K562 (cell line): ENCODE data around the gene OR2V2. TPM values are rescaled to one million over a fixed set of nuclear protein-coding genes. Genes with fewer than 3 reads are reported as not detected.

Experiments used
- ATF1 ChIP-seq, 2 experiments: fragments of 450-650 bp in 1 of 2; IDR thresholded peaks; 2 replicates each; pipeline ENCODE4 v1.6.1; 2016; ENCODE audit warnings: missing compliant biosample characterization in 1 of 2, missing genetic modification characterization in 1 of 2
- MYBL2 ChIP-seq, 2 experiments: fragments of 450-650 bp in 1 of 2; sonication (generic) in 1 of 2; formaldehyde crosslinking in 1 of 2; IDR thresholded peaks; 2 replicates each; pipeline versions ENCODE4 v1.6.1 to v1.8.1; 2017 to 2022; ENCODE audit warnings: borderline replicate concordance in 1 of 2, inconsistent platforms in 1 of 2, low read depth in 1 of 2, mild to moderate bottlenecking in 1 of 2, missing genetic modification reagents in 1 of 2, moderate library complexity in 1 of 2
- SOX6 ChIP-seq: fragments of 450-650 bp; IDR thresholded peaks from 2 replicates; pipeline ENCODE4 v1.6.1; 2014; ENCODE audit warnings: mild to moderate bottlenecking
- ZNF197 ChIP-seq: fragments of 200-800 bp; sonication (Bioruptor generic); IDR thresholded peaks from 2 replicates; pipeline ENCODE4 v1.6.1; 2016; ENCODE audit warnings: low read depth, missing genetic modification characterization, missing compliant biosample characterization
- polyA plus RNA-seq, 8 experiments: library from polyadenylated mRNA; depleted of rRNA in 4 of 8; stranded (reverse) in 5 of 8; unstranded in 3 of 8; fragments of >200 nt; fragmentation: Nextera tagmentation in 2 of 8; fragmentation: Illumina TruSeq in 1 of 8; extraction: Ambion mirVana in 2 of 8; extraction: Trizol in 1 of 8; gene quantifications; 2 replicates each; pipeline versions ENCODE4 v1.2.1 to v1.2.3, GENCODE V29; 2011 to 2014; ENCODE audit warnings: inconsistent platforms in 1 of 8, missing spikeins in 1 of 8
- total RNA-seq, 7 experiments: library from RNA; depleted of rRNA in 6 of 7; stranded (reverse); fragments of >200 nt in 6 of 7; fragmentation: Illumina TruSeq in 2 of 7; extraction: Trizol in 2 of 7; gene quantifications; 2 replicates each; pipeline versions ENCODE4 v1.2.1 to v1.2.3, GENCODE V29; 2011 to 2021; ENCODE audit warnings: low replicate concordance in 1 of 7
- TF ChIP-seq, protein P1 (sequence below): fragments of 450-650 bp; IDR thresholded peaks from 2 replicates; pipeline ENCODE4 v1.6.1; 2016; ENCODE audit warnings: mild to moderate bottlenecking, moderate library complexity
- TF ChIP-seq, protein P2 (sequence below): fragments of 200-800 bp; sonication (Bioruptor generic); IDR thresholded peaks from 2 replicates; pipeline ENCODE4 v1.6.1; 2017; ENCODE audit warnings: missing genetic modification characterization, missing compliant biosample characterization
- TF ChIP-seq, protein P3 (sequence below): fragments of 150-350 bp; conservative IDR thresholded peaks from 2 replicates; pipeline ENCODE4 v1.6.1; 2014; ENCODE audit warnings: low read length

The OR2V2 gene
- total and polyA plus RNA-seq, 9 of the 15 experiments (the other 6 are each of a cell fraction or from before 2014, with no cell fraction given): 0.01 TPM; not detected in 8

DNA sequence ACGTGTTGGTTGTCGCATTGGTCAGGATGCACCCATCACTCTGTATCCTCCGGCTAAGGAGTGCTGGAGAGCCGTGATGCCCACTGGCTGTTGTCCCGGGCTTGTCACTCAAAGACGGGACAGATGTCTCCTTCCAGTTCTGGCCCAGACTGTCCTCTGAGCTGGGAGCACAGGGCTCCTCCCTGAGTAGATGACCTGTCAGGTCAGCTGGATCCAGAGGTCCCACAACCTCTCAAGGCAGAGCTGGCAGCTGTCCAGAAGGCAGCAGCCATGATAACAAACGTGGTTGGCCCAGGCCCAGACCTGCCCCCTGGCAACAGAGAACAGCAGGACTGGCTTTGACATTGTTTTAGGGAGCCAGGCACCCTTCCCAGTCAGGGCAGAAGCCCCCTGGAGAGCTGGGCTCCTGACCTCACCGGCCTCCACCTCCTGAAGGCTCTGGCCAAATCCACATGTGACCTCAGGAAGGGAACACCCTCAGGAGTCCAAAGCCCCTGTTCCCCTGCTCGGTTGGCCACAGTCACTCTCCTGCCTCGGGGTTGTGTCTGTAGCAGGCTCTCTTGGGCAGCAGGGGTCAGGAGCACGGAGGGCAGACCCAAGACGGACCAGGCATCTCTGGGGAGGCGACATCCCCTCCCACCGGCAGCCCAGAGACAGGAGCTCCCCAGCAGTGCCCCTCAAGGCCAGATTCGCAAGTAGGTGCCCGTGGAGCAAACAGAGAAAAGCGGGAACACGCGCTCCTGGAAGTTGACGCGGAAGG, 47.3 kb downstream of the OR2V2 start (continued):
- TF ChIP-seq, protein P1, sequence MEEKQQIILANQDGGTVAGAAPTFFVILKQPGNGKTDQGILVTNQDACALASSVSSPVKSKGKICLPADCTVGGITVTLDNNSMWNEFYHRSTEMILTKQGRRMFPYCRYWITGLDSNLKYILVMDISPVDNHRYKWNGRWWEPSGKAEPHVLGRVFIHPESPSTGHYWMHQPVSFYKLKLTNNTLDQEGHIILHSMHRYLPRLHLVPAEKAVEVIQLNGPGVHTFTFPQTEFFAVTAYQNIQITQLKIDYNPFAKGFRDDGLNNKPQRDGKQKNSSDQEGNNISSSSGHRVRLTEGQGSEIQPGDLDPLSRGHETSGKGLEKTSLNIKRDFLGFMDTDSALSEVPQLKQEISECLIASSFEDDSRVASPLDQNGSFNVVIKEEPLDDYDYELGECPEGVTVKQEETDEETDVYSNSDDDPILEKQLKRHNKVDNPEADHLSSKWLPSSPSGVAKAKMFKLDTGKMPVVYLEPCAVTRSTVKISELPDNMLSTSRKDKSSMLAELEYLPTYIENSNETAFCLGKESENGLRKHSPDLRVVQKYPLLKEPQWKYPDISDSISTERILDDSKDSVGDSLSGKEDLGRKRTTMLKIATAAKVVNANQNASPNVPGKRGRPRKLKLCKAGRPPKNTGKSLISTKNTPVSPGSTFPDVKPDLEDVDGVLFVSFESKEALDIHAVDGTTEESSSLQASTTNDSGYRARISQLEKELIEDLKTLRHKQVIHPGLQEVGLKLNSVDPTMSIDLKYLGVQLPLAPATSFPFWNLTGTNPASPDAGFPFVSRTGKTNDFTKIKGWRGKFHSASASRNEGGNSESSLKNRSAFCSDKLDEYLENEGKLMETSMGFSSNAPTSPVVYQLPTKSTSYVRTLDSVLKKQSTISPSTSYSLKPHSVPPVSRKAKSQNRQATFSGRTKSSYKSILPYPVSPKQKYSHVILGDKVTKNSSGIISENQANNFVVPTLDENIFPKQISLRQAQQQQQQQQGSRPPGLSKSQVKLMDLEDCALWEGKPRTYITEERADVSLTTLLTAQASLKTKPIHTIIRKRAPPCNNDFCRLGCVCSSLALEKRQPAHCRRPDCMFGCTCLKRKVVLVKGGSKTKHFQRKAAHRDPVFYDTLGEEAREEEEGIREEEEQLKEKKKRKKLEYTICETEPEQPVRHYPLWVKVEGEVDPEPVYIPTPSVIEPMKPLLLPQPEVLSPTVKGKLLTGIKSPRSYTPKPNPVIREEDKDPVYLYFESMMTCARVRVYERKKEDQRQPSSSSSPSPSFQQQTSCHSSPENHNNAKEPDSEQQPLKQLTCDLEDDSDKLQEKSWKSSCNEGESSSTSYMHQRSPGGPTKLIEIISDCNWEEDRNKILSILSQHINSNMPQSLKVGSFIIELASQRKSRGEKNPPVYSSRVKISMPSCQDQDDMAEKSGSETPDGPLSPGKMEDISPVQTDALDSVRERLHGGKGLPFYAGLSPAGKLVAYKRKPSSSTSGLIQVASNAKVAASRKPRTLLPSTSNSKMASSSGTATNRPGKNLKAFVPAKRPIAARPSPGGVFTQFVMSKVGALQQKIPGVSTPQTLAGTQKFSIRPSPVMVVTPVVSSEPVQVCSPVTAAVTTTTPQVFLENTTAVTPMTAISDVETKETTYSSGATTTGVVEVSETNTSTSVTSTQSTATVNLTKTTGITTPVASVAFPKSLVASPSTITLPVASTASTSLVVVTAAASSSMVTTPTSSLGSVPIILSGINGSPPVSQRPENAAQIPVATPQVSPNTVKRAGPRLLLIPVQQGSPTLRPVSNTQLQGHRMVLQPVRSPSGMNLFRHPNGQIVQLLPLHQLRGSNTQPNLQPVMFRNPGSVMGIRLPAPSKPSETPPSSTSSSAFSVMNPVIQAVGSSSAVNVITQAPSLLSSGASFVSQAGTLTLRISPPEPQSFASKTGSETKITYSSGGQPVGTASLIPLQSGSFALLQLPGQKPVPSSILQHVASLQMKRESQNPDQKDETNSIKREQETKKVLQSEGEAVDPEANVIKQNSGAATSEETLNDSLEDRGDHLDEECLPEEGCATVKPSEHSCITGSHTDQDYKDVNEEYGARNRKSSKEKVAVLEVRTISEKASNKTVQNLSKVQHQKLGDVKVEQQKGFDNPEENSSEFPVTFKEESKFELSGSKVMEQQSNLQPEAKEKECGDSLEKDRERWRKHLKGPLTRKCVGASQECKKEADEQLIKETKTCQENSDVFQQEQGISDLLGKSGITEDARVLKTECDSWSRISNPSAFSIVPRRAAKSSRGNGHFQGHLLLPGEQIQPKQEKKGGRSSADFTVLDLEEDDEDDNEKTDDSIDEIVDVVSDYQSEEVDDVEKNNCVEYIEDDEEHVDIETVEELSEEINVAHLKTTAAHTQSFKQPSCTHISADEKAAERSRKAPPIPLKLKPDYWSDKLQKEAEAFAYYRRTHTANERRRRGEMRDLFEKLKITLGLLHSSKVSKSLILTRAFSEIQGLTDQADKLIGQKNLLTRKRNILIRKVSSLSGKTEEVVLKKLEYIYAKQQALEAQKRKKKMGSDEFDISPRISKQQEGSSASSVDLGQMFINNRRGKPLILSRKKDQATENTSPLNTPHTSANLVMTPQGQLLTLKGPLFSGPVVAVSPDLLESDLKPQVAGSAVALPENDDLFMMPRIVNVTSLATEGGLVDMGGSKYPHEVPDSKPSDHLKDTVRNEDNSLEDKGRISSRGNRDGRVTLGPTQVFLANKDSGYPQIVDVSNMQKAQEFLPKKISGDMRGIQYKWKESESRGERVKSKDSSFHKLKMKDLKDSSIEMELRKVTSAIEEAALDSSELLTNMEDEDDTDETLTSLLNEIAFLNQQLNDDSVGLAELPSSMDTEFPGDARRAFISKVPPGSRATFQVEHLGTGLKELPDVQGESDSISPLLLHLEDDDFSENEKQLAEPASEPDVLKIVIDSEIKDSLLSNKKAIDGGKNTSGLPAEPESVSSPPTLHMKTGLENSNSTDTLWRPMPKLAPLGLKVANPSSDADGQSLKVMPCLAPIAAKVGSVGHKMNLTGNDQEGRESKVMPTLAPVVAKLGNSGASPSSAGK: no peak
- TF ChIP-seq, protein P2, sequence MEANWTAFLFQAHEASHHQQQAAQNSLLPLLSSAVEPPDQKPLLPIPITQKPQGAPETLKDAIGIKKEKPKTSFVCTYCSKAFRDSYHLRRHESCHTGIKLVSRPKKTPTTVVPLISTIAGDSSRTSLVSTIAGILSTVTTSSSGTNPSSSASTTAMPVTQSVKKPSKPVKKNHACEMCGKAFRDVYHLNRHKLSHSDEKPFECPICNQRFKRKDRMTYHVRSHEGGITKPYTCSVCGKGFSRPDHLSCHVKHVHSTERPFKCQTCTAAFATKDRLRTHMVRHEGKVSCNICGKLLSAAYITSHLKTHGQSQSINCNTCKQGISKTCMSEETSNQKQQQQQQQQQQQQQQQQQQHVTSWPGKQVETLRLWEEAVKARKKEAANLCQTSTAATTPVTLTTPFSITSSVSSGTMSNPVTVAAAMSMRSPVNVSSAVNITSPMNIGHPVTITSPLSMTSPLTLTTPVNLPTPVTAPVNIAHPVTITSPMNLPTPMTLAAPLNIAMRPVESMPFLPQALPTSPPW: no peak
- TF ChIP-seq, protein P3, sequence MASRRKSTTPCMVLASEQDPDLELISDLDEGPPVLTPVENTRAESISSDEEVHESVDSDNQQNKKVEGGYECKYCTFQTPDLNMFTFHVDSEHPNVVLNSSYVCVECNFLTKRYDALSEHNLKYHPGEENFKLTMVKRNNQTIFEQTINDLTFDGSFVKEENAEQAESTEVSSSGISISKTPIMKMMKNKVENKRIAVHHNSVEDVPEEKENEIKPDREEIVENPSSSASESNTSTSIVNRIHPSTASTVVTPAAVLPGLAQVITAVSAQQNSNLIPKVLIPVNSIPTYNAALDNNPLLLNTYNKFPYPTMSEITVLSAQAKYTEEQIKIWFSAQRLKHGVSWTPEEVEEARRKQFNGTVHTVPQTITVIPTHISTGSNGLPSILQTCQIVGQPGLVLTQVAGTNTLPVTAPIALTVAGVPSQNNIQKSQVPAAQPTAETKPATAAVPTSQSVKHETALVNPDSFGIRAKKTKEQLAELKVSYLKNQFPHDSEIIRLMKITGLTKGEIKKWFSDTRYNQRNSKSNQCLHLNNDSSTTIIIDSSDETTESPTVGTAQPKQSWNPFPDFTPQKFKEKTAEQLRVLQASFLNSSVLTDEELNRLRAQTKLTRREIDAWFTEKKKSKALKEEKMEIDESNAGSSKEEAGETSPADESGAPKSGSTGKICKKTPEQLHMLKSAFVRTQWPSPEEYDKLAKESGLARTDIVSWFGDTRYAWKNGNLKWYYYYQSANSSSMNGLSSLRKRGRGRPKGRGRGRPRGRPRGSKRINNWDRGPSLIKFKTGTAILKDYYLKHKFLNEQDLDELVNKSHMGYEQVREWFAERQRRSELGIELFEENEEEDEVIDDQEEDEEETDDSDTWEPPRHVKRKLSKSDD: no peak
- TF ChIP-seq ZNF197 (no peak), MYBL2 (IDR thresholded peaks at IDR 0.05; ENCODE audit: low read depth) (no peak), MYBL2 (CRISPR knock-in tag; IDR thresholded peaks at IDR 0.05; ENCODE audit: borderline replicate concordance) (no peak), SOX6 (no peak), ATF1 (CRISPR knock-in tag; IDR thresholded peaks at IDR 0.05) (no peak), ATF1 (tag; IDR thresholded peaks at IDR 0.05) (no peak)
